MV-4-11 (cell line): Measurements from ENCODE around the gene MINPP1.
"Not testable (repeated sequence)": the region's sequence is repeated elsewhere in the genome, so short reads cannot be mapped to it uniquely, and the experiment has no call there.

Source experiments
- DNase-seq: peaks from one replicate; lab custom pipeline; 2025; lab: John Stamatoyannopoulos, UW

The MINPP1 gene, protein sequence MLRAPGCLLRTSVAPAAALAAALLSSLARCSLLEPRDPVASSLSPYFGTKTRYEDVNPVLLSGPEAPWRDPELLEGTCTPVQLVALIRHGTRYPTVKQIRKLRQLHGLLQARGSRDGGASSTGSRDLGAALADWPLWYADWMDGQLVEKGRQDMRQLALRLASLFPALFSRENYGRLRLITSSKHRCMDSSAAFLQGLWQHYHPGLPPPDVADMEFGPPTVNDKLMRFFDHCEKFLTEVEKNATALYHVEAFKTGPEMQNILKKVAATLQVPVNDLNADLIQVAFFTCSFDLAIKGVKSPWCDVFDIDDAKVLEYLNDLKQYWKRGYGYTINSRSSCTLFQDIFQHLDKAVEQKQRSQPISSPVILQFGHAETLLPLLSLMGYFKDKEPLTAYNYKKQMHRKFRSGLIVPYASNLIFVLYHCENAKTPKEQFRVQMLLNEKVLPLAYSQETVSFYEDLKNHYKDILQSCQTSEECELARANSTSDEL

DNA sequence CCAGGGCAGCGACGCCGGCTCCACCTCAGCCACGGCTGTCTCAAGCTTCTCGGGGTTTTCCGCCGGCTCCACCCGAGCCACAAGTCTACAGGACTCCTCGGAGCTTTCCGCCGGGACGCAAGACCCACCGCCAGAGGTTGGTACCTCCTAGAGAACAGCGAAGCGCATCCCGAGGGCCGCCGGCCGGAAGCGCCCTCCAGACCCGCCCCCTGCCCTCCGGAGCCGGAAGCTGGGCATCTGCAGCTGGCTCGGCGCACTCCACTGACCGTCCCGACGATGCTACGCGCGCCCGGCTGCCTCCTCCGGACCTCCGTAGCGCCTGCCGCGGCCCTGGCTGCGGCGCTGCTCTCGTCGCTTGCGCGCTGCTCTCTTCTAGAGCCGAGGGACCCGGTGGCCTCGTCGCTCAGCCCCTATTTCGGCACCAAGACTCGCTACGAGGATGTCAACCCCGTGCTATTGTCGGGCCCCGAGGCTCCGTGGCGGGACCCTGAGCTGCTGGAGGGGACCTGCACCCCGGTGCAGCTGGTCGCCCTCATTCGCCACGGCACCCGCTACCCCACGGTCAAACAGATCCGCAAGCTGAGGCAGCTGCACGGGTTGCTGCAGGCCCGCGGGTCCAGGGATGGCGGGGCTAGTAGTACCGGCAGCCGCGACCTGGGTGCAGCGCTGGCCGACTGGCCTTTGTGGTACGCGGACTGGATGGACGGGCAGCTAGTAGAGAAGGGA is at the start of gene MINPP1:
TSS of gene MINPP1 (plus strand) at position 254 of the 726 bp plus-strand sequence. CDS start at position 277, 23 bp downstream.
- DNase-seq, result peak; percentile 62

DNA sequence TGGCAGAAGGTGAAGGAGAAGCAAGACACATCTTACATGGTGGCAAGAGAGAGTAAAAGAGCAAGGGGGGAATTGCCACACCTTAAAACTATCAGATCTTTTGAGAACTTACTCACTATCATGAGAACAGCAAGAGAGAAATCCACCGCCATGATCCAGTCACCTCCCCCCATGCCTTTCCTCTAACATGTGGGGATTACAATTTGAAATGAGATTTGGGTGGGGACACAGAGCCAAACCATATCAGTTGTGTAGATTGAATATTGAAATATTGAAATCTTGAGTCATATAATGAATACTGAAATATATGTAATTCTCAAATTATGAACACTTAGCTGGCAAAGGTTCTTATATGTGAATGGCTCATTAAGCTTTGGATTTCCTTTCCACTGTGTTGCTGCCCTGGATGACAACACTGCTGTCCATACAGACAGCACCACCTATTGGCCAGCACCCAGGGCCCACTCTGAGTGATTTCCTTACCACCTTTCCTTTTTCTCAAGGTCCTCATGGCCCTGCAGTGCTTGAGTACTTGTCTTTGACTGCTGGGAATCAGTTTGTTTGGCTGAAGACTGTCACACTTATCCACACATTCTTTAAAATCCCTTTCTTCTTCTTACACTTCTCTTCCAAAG is 48.0 kb upstream of the MINPP1 start:
- not testable (repeated sequence) for DNase-seq

DNA sequence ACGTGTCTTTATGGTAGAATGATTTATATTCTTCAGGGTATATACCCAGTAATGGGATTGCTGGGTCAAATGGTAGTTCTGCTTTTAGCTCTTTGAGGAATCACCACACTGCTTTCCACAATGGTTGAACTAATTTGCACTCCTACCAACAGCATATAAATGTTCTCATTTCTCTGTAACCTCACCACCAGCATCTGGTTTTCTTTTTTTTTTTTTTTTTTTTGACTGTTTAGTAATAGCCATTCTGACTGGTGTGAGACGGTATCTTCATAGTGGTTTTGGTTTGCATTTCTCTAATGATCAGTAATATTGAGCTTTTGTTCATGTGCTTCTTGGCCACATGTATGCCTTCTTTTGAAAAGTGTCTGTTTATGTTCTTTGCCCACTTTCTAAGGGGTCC is 42.9 kb upstream of the MINPP1 start:
- DNase-seq, result not testable (repeated sequence)

DNA sequence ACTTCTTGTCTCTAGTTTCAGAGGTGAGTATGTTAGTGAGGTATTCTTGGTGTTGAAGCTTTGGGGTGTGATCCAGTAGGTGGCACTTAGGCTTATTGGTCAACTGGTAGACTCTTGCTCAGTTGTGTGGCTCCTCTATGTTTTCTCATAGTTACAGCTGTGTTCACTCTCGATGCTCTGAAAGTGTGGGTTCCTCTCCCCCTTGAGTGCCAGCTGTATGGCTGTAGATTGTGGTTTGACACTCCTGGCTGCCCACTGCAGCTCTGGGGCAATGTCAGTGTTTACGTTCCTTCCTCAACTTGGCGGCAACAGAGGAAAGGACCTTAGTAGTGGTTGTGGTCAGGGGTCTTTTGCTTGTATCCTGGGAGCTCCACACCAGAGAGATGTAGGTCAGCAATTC is 37.8 kb upstream of the MINPP1 start:
- DNase-seq, result not testable (repeated sequence)

DNA sequence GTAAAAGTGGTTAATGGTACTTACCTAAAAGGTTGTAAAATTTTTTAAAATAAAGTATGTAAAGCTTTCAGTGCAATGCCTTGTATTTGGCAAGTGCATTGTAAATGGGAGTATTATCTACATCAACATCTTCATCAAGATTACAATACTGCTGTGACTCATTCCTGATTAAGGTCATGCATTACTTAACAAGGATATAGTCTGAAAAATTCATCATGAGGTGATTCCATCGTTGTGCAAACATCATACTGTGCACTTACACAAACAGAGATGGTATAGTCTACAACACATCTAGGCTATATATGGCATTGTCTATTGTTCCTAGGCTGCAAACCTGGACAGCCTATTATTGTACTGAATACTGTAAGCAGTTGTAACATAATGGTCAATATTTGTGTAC is 16.0 kb upstream of the MINPP1 start:
- DNase-seq, result not testable (repeated sequence)

DNA sequence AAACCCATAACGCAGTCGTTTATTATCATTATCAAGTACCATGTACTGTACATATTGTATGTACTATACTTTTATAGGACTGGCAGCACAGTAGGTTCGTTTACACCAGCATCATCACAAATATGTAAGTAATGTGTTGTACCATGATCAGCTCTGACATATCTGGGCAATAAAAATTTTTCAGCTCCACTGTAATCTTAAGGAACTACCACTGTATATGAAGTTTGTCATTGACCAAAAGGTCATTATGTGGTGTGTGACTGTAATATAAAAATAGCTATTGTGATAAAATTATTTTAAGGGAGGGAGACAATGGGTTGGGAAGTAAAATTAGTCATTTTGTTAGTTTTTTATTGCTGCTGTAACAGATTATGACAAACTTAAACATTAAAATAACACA is 14.4 kb upstream of the MINPP1 start:
- DNase-seq, result not testable (repeated sequence)

DNA sequence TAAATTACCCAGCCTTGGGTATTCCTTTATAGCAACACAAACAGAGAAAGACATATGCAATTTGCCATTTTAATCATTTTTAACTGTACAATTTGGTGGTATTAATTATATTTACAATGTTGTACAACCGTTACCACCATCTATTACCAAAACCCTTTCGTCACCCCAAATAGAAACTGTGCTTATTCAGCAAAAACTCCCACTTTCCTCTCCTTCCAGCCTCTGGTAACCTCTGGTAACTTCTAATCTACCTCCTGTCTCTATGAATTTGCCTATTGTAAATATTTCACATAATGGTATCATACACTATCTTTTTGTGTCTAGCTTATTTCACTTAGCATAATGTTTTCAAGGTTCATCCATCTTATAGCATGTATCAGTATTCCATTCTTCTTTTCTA is 12.2 kb upstream of the MINPP1 start:
- DNase-seq, result not testable (repeated sequence)

DNA sequence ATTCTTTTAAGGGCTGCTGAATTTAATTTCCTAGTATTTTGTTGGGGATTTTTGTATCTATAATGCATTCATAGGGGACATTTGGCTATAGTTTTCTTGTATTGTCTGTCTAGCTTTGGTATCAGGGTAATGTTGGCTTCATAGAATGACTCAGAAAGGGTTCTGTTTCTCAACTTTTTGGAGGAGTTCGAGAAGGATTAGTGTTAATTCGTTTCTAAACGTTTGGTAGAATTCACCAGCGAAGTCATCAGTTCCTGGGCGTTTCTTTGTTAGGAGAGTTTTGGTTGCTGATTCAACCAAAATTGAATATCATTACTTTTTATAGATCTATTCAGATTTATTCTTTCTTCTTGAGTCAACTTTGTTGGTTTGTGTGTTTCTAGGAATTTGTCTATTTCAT is 9.2 kb upstream of the MINPP1 start:
- DNase-seq, result not testable (repeated sequence)

DNA sequence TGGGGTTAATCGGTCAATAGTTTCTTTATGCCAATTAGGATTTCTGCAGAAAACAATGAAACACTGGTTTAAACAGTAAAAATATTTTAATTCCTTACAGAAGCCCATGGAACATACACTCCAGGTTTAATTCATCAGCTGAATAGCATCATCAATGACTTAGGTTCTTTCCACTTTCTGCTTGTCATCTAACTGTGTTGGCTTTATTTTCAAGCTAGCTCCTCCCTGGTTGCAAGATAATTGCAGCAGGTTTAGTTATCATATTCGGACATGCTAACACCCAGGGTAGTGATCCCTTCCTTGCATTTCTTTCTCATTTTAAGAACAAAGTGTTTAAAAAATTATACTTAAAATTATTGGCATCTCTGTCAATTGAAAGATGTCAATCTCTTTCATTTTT is 7.3 kb upstream of the MINPP1 start:
- DNase-seq, result not testable (repeated sequence)

DNA sequence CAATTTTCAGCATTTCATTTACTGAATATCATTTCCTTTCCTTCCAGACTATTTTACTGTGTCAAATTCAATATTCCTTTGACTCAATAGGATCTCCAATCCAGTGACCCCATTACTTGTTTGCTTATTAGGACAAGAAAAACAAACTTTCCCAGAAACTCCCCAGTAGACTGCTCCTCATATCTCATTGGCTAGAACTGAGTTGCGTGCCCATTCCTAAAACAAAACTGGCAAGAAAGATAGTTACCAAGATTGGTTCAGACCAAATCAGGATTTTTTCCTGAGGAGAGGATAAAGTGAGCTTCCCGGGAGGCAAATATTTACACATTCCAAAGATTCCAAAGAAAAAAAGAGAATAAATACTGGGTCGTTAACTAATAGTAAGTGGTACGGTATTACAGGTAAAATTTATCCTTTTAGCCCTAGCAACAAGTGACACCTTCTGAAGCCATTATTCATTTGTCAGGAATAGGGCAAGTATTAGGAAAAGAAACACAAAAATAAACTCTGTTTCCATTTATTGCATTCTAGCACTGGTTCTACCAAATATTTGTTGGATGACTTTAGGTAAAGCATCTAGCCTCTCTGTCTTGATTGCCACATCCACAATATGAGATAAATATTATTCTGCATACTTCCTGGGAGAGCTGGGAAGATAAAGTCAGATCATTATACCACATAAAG is 6.4 kb upstream of the MINPP1 start:
- not testable (repeated sequence) for DNase-seq

DNA sequence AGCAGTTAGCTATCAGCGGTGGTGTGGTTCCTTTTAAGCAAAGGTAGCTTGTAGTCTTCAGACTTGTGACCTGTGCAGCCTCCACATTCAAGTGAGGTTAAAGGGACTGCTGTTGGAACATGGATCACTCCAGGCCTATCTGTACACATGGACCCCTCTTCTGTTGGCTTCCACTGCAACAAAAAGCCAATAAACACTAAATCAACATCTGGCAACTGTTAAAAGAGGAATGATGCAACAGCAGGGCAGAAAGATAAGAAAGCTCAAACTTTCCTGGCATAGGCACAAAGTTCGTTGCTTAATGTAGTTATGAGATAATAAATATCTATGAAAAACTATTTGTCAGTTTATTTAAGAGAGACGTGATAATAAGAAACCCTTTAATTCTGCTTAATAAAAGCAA is 4.0 kb upstream of the MINPP1 start:
- no peak for DNase-seq

DNA sequence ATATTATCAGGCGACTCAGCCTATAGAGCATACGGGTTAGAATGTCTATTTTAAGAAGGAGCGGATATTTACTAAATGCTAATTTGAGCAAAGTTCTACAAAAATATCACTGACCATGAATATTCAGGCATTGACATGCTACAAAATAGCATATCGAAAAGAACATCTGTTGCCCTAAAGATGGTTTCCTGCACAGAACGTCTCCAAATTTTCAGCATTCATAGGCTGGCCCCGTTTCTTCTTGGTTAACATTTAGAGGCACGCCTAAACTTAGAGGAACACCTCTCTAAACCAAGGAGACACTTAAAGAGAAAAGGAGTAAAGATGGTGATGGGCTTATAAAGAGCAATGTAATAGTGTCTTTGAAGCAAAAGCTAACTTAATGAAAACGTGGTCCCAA is 1.3 kb upstream of the MINPP1 start:
- DNase-seq, result no peak

DNA sequence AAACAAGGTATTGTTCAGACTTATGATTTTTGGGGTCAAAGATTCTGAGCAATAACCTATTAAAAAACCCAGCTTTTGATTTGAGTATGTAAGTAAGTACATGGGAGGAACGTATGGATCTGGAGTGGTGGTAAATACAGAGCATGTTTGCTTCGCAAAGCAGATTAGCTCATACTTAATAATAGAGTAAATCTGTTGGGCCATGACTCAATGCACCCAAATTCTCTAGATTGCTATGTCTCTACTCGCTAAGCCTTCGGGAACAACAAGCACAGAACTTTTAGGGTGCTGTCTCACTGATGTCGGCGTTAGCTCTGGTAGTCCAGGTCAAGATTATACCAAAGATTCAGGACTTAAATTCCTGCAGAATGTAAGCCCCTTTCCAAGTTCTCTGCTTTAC is 807 bp upstream of the MINPP1 start:
- no peak for DNase-seq

DNA sequence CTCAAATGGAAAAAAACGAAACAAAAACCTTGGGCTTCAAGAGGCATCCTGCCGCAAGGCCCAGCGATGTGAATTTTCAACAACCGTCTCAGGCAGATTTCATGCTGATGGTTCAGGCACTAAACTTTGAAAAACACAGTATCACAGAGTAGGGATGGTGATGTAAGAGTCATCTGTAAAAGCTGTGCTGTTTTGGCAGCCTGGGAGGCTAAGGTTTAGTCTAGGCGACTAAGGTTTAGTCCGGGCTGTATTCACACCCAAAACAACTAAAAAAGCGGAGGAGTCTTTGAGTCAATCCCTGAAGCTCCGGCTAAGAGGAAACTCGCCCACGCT is 420 bp upstream of the MINPP1 start:
- DNase-seq, result no peak

DNA sequence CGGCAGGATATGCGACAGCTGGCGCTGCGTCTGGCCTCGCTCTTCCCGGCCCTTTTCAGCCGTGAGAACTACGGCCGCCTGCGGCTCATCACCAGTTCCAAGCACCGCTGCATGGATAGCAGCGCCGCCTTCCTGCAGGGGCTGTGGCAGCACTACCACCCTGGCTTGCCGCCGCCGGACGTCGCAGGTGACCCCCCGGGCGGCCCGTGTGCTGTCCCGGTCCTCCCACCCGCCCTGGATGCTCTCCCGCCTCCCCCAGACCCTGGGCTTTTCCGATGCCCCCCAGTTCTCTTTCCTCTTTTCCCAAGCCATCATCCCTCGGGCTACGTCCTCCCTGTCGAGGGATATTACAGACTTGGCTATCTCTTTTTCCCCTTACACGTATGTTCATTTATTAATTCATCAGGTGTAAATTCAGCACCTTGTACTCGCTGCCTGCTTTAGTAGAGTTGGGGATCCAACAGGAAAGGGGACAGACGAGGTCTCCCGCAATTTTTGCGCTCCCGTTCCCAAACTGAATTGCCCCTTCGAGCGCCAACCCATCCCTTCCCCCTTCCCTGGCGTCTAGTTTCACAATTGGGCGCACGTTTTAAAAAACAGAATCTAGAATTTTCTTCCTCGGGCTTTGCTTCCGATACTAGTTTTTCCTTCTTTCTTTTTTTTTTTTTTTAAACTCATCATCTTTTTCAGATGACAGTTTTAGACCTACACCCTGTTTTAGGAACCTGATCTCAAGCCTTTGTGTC is 846 bp downstream of the MINPP1 start:
- DNase-seq, result peak; percentile 51

DNA sequence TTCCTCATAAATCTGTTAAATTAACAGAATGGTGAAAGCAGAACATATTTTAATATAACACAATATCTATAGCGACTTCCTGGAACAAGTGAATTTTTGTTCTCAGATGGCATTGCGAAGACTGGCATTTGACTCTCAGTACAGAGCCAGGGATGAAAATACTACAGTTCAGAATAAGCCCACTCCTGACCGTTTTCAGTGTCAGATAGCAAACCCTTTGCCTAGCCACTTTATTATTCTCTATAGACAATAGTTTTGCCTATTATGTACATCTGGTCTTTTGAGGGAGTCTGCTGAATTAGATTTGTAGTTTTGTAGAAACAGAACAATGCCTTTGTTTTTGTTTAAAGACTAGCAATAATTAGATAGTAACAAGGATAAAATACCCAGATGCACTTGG is 2.3 kb downstream of the MINPP1 start:
- DNase-seq, result no peak

DNA sequence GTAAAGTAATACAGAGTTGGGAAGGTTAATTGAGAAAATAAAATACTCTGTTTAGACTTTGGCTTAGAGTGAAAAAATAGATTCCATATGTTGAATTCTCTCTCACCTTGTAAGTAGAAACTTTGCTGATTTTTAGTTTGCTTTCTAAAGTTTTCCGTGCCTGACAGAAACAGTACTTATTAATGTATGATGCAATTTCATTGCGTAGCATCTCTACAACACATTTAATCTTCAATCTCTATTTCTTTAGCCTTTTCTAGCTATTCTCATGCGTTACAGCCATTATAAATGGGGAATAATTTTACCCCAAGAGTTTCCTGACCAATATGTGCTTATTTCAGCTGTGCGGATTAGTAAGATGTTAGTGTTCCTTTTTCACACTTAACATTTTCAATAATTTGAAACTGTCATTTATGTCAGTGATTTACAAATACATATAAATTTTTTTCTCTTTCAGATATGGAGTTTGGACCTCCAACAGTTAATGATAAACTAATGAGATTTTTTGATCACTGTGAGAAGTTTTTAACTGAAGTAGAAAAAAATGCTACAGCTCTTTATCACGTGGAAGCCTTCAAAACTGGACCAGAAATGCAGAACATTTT is 3.3 kb downstream of the MINPP1 start:
- DNase-seq, result no peak

DNA sequence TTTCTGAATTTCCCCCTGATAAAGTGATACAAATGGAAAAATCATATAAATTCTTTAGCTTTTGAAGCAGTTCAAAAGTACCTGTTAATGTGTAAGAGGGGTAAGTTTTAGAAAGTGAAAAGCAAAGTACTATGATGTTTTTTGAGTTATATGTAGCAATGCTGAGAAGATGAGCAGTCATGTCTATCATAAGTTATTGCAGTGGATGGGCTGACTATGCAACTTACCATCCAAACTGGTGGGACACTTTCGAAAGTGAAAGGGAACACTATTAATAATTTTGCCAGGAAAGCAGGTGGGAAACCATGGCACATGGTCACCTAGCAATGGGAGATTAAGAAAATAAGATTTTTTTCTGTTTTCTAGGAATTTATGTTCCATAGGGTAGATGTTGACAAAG is 4.1 kb downstream of the MINPP1 start:
- DNase-seq, result no peak

DNA sequence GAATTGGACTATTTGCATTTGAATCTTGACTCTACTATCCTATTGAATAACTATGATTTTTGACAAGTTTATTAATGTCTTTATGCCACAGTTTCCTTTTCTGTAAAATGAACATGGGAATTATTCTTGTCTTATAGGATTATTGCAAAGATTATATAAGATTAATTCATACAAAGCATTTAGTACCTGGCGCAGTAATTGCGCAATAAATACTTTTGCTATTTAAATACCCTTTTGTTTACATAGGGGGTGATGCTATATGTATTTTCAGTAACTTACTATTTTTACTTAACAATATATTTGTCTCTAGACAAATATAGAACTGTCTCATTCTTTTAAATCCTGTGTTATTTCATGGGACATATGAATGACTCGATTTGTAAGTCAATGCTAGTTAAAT is 5.3 kb downstream of the MINPP1 start:
- DNase-seq, result no peak

DNA sequence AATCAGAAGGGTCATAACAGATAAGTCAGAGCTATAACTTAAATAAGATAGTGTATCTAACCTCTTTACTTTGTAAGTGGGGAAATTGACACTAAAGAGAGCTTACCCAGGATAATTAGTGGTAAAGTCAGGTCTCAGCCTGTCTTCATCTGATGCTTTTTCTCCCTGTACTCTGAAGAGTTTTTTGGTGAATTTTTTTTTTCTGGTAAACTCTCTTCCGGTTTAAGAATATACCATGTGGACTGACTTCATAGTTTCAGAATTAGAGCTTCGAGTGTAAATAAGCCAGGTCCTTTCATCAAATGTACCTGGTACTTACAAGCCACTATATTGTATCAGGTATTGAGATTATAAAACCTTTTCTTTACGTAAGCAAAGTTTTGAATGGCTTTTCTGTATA is 6.8 kb downstream of the MINPP1 start:
- DNase-seq, result no peak

DNA sequence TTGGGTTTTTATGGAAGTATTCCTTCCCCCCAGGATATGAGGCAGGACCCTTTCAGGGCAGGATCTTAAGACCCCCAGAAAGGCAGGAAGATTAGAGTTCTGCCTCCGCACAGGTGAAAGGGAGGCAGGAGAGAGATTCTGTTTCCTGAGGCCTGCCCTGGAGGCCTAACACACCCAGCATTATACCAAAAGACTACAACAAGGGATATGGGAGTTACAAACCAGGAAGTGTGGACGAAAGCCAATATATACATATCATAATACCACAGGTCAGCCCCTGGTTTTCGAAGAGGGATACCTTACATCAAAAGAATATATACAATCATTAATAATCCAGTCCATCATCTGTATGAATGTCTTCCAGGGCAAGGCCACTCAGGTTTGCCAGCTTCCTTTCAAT is 14.2 kb downstream of the MINPP1 start:
- DNase-seq, result no peak
